HepG2 (cell line): ENCODE data around the gene TMEM143. TPM values are rescaled to one million over a fixed set of nuclear protein-coding genes. Genes with fewer than 3 reads are reported as not detected.

ENCODE experiments used
- ATF3 ChIP-seq: sonication (generic); formaldehyde crosslinking; IDR thresholded peaks from 2 replicates; pipeline ENCODE4 v1.4.0; 2020; ENCODE audit warnings: missing genetic modification reagents
- CENPT ChIP-seq: sonication (generic); formaldehyde crosslinking; IDR thresholded peaks from 2 replicates; pipeline ENCODE4 v1.8.0; 2022; ENCODE audit warnings: low read depth, mild to moderate bottlenecking, moderate library complexity, missing genetic modification reagents
- CENPX ChIP-seq: sonication (generic); formaldehyde crosslinking; IDR thresholded peaks from 2 replicates; pipeline ENCODE4 v1.9.0; 2021; ENCODE audit warnings: mild to moderate bottlenecking, missing genetic modification reagents, moderate library complexity
- EED ChIP-seq: sonication (generic); formaldehyde crosslinking; IDR thresholded peaks from 2 replicates; pipeline ENCODE4 v1.5.0; 2020; ENCODE audit warnings: mild to moderate bottlenecking, missing genetic modification reagents
- JUNB ChIP-seq: sonication (generic); formaldehyde crosslinking; IDR thresholded peaks from 2 replicates; pipeline ENCODE4 v1.8.0; 2022; ENCODE audit warnings: missing genetic modification reagents, mild to moderate bottlenecking, borderline replicate concordance
- PTBP1 ChIP-seq: fragments of 200-400 bp; formaldehyde crosslinking; IDR thresholded peaks from 2 replicates; pipeline ENCODE4 v1.6.1; 2018; ENCODE audit warnings: low read length, low read depth; ENCODE audit not compliant: poor library complexity, severe bottlenecking
- RFX1 ChIP-seq: fragments of 450-650 bp; IDR thresholded peaks from 2 replicates; pipeline ENCODE4 v1.6.1; 2017
- SMAD3 ChIP-seq: sonication (generic); formaldehyde crosslinking; IDR thresholded peaks from 2 replicates; pipeline ENCODE4 v1.4.0; 2020; ENCODE audit warnings: missing genetic modification reagents
- SP1 ChIP-seq, 2 experiments: fragments of 450-650 bp in 1 of 2; sonication (generic) in 1 of 2; formaldehyde crosslinking in 1 of 2; IDR thresholded peaks; 2 replicates each; pipeline versions ENCODE4 v1.4.0 to v1.6.1; 2016 to 2020; ENCODE audit warnings: missing genetic modification reagents in 1 of 2
- SRSF9 ChIP-seq: fragments of 200-400 bp; formaldehyde crosslinking; IDR thresholded peaks from 2 replicates; pipeline ENCODE4 v1.6.1; 2018; ENCODE audit warnings: borderline replicate concordance, mild to moderate bottlenecking, low read depth, low read length; ENCODE audit not compliant: insufficient read depth, poor library complexity, severe bottlenecking
- THAP8 ChIP-seq: sonication (generic); formaldehyde crosslinking; IDR thresholded peaks from 2 replicates; pipeline ENCODE4 v1.5.1; 2020; ENCODE audit warnings: missing genetic modification reagents, mild to moderate bottlenecking, borderline replicate concordance
- ZFP37 ChIP-seq: sonication (generic); formaldehyde crosslinking; IDR thresholded peaks from 2 replicates; pipeline ENCODE4 v1.4.0; 2020; ENCODE audit warnings: missing genetic modification reagents, borderline replicate concordance
- ZMYM4 ChIP-seq: sonication (generic); formaldehyde crosslinking; IDR thresholded peaks from 2 replicates; pipeline ENCODE4 v1.8.1; 2023; ENCODE audit warnings: mild to moderate bottlenecking, missing genetic modification reagents
- ZNF503 ChIP-seq: sonication (generic); formaldehyde crosslinking; IDR thresholded peaks from 2 replicates; pipeline ENCODE4 v1.4.0; 2020; ENCODE audit warnings: missing genetic modification reagents
- ZNF512B ChIP-seq: sonication (generic); formaldehyde crosslinking; IDR thresholded peaks from 2 replicates; pipeline ENCODE4 v1.5.1; 2020; ENCODE audit warnings: missing genetic modification reagents, mild to moderate bottlenecking, borderline replicate concordance
- ZNF574 ChIP-seq: sonication (generic); formaldehyde crosslinking; IDR thresholded peaks from 2 replicates; pipeline ENCODE4 v1.4.0; 2020; ENCODE audit warnings: missing genetic modification reagents
- ZNF614 ChIP-seq: IDR thresholded peaks from 2 replicates; pipeline ENCODE4 v1.6.1; 2018; ENCODE audit warnings: missing biosample characterization, missing genetic modification reagents, inconsistent platforms, borderline replicate concordance
- ZNF709 ChIP-seq: sonication (generic); formaldehyde crosslinking; IDR thresholded peaks from 2 replicates; pipeline ENCODE4 v1.5.0; 2020; ENCODE audit warnings: mild to moderate bottlenecking, missing genetic modification reagents
- ZNF761 ChIP-seq: sonication (generic); formaldehyde crosslinking; conservative IDR thresholded peaks from 2 replicates; pipeline ENCODE4 v1.4.0; 2020; ENCODE audit warnings: mild to moderate bottlenecking, missing genetic modification reagents
- ZNF841 ChIP-seq: sonication (generic); formaldehyde crosslinking; IDR thresholded peaks from 2 replicates; pipeline ENCODE4 v1.8.1; 2023; ENCODE audit warnings: missing genetic modification reagents, borderline replicate concordance
- ZNF879 ChIP-seq: sonication (generic); formaldehyde crosslinking; IDR thresholded peaks from 2 replicates; pipeline ENCODE4 v1.8.1; 2023; ENCODE audit warnings: missing genetic modification reagents
- polyA plus RNA-seq, 8 experiments: library from polyadenylated mRNA; depleted of rRNA in 3 of 8; stranded (reverse) in 7 of 8; unstranded in 1 of 8; fragments of >200 nt; fragmentation: Illumina TruSeq in 4 of 8; extraction: Trizol in 4 of 8; gene quantifications; 2 replicates each; pipeline versions ENCODE4 v1.2.1 to v1.2.3, GENCODE V29; 2011 to 2016; ENCODE audit warnings: low read depth in 4 of 8, missing spikeins in 1 of 8, mixed read lengths in 1 of 8; ENCODE audit not compliant: insufficient read depth in 1 of 8
- total RNA-seq, 5 experiments: library from RNA; depleted of rRNA; stranded (reverse); fragments of >200 nt; fragmentation: Illumina TruSeq; extraction: Trizol; gene quantifications; 2 replicates each; pipeline ENCODE4 v1.2.3, GENCODE V29; 2016; ENCODE audit warnings: low read depth in 1 of 5

TMEM143 gene
- total and polyA plus RNA-seq, 2 of the 13 experiments (the other 11 are each of a cell fraction or from before 2014, with no cell fraction given) = 7.7 to 11.3 TPM

GRCh38 chr19:48354332-48354992 lies 9.3 kb downstream of the TMEM143 start (continued):
- TF ChIP-seq ZNF503 (CRISPR knock-in tag) = peak; percentile 84; the same call in 1 of the 2 replicates
- no peak for TF ChIP-seq RFX1
- peak; percentile 35; the same call in 1 of the 2 replicates for TF ChIP-seq ZNF574 (CRISPR knock-in tag)
- no peak for TF ChIP-seq SRSF9
- no peak for TF ChIP-seq ZNF709
- no peak for TF ChIP-seq EED (CRISPR knock-in tag)
- no peak for TF ChIP-seq CENPX (CRISPR knock-in tag)
- no peak for TF ChIP-seq ZFP37
- TF ChIP-seq PTBP1 = no peak
- no peak; the same call in 1 of the 2 replicates for TF ChIP-seq ZNF761 (CRISPR knock-in tag)
- TF ChIP-seq ZMYM4 (CRISPR knock-in tag) = peak; percentile 80
- no peak for TF ChIP-seq ZNF512B (CRISPR knock-in tag)
- TF ChIP-seq ATF3 (CRISPR knock-in tag) = peak; percentile 83
- no peak for TF ChIP-seq ZNF879 (CRISPR knock-in tag)
- TF ChIP-seq ZNF614 (CRISPR knock-in tag) = peak; percentile 68; the same call in 1 of the 2 replicates
- no peak for TF ChIP-seq THAP8
- no peak for TF ChIP-seq SP1 (IDR thresholded peaks at IDR 0.05)
- TF ChIP-seq SP1 (CRISPR knock-in tag; IDR thresholded peaks at IDR 0.05) = no peak
- TF ChIP-seq CENPT (CRISPR knock-in tag) = no peak
- peak; percentile 95 for TF ChIP-seq JUNB (CRISPR knock-in tag)
- no peak for TF ChIP-seq ZNF841 (CRISPR knock-in tag)
- peak; percentile 88 for TF ChIP-seq SMAD3 (CRISPR knock-in tag)
